ENCODE measurements around the gene MUC4. TPM values are rescaled to one million over a fixed set of nuclear protein-coding genes. Genes with fewer than 3 reads are reported as not detected.
"Not testable (repeated sequence)": the region's sequence is repeated elsewhere in the genome, so short reads cannot be mapped to it uniquely, and the experiment has no call there.

MUC4 gene
- total RNA-seq, 4 donors from 2014 or later, result not detected

DNA sequence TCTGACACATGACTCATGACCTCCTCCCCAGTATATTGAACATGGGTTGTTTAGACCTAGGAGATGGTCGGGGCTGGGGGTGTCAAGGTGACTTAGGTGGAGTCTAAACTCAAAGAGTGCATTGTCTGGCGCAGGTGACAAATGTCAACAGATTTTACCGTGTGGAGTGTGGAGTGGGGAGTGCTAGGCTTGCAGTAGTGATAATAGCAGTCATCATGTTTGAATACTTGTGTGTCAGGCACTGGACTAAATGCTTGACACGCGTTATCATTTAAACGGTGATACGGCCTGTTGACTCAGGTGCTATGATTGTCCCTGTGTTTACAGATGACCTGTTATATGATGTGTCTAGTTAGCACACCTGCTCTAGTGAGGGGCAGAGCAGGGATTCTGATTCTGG lies 60.2 kb downstream of the MUC4 start:
- Histone ChIP-seq H3K36me3 (no peaks in the 10 kb centered on the region), H3K9me3 (no peaks in the 10 kb centered on the region), H3K27me3 (no peaks in the 10 kb centered on the region), H3K27ac (no peak overlapping the region), H3K4me1 (peaks cover 0 to 6% (median 2%) of the 10 kb centered on the region in 4 donors), H3K4me3 (no peak overlapping the region)
- DNase-seq (ENCODE audit: low spot score in 2 of 2), result no peak
- 82 to 89% methylated on average over 7 of the region's 7 CpGs for WGBS, 2 donors
- no peak for TF ChIP-seq EP300 (IDR thresholded peaks at IDR 0.05)
- TF ChIP-seq POLR2A (IDR thresholded peaks at IDR 0.05), result no peak
- TF ChIP-seq, protein P1, sequence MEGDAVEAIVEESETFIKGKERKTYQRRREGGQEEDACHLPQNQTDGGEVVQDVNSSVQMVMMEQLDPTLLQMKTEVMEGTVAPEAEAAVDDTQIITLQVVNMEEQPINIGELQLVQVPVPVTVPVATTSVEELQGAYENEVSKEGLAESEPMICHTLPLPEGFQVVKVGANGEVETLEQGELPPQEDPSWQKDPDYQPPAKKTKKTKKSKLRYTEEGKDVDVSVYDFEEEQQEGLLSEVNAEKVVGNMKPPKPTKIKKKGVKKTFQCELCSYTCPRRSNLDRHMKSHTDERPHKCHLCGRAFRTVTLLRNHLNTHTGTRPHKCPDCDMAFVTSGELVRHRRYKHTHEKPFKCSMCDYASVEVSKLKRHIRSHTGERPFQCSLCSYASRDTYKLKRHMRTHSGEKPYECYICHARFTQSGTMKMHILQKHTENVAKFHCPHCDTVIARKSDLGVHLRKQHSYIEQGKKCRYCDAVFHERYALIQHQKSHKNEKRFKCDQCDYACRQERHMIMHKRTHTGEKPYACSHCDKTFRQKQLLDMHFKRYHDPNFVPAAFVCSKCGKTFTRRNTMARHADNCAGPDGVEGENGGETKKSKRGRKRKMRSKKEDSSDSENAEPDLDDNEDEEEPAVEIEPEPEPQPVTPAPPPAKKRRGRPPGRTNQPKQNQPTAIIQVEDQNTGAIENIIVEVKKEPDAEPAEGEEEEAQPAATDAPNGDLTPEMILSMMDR (IDR thresholded peaks at IDR 0.05), result no peak

DNA sequence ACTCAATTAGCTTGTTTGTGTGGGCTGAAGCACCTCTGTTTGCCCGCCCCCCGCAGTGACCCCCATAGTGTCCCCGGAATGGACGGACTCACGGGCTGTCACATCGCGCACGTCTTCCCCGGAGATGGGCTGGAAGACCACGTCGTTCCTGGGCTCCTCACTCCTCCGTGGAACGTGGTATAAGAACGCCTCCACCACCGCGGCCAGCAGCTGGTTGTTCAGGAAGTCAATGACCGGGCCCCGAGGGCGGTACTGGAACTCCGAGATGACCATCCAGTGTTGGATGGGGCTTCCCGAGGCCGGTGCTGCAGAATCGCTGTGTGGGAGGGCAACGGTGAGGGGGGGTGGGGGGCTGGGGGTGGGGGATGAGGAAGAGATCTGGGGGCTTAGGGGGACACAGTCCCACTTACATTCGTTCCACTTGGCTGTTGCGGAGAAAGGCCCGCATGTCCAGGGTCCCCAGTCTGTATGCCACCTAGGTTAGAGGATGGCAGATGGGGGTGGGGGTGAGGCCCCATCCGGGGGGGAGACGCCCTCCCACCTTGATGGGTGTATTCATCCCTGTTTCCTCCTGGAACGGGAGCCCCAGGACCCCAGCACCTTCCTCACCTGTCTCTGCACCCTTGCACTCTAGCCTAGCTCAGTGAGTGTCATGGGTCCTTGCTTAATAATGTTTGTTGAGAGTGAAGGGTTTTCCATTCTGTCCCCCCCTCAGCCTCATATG lies 60.8 kb downstream of the MUC4 start:
- 80 to 81% methylated on average over 28 to 30 of the region's 30 CpGs for WGBS, 2 donors
- Histone ChIP-seq H3K9me3 (no peaks in the 10 kb centered on the region), H3K4me1 (peaks cover 0 to 6% (median 2%) of the 10 kb centered on the region in 4 donors), H3K4me3 (no peak overlapping the region), H3K27ac (no peak overlapping the region), H3K36me3 (no peaks in the 10 kb centered on the region), H3K27me3 (no peaks in the 10 kb centered on the region)
- TF ChIP-seq, protein P1 (IDR thresholded peaks at IDR 0.05), result no peak
- TF ChIP-seq POLR2A (IDR thresholded peaks at IDR 0.05) (no peak), EP300 (IDR thresholded peaks at IDR 0.05) (no peak)
- DNase-seq (ENCODE audit: low spot score in 2 of 2), result no peak

DNA sequence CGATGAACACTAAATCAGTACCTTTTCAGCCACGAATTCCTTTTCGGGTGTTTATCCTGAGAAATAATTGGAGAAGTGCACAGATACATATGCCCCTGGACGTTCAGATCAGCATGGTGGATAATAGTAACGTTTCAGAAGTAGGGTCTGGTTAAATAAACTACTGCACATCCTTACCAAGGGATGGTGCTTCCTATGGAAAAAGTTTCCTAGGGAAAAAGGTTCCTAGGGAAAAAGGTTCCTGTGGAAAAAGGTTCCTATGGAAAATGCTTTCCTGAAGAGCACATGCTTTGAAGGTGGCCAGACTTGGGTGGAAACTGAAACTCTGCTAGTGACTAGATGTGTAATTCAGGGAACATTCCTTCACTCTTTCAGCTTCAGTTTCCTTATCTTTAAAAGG lies 62.6 kb downstream of the MUC4 start:
- H3K4me1 ChIP-seq; H3K27ac ChIP-seq; DNase-seq (ENCODE audit: low spot score in 2 of 2); H3K27me3 ChIP-seq; H3K36me3 ChIP-seq; H3K9me3 ChIP-seq; H3K4me3 ChIP-seq: not testable (repeated sequence)
- 84 to 90% methylated on average over 5 of the region's 5 CpGs for WGBS, 2 donors

DNA sequence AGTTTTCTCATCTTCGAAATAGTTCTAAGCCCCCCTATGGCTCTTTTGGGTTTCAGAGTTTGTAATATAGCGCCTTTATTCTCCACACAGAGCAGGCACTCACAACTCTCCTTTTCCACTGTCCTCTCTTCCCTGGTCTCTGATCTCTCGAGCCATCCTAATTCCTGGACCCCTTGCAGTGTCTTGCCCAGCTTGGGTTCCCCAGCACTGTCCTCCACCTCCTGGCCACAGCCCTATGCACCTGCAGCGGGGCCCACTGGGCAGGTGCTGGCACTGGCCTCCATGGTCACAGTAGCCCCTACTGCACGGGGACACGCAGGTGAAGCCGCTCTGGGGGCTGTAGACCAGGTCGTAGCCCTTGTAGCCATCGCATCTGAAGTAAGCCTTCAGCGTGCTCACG lies 63.1 kb downstream of the MUC4 start:
- WGBS, 2 donors, result 94 to 97% methylated on average over 11 of the region's 11 CpGs
- Histone ChIP-seq H3K4me3 (no peak overlapping the region), H3K36me3 (peaks cover 0 to 4% (median 0%) of the 10 kb centered on the region in 3 donors), H3K4me1 (peaks cover 0 to 6% (median 2%) of the 10 kb centered on the region in 4 donors), H3K27ac (no peak overlapping the region), H3K9me3 (no peaks in the 10 kb centered on the region), H3K27me3 (no peaks in the 10 kb centered on the region)
- DNase-seq (ENCODE audit: low spot score in 2 of 2), result no peak
- no peak for TF ChIP-seq EP300 (IDR thresholded peaks at IDR 0.05)
- no peak for TF ChIP-seq POLR2A (IDR thresholded peaks at IDR 0.05)
- TF ChIP-seq, protein P1 (IDR thresholded peaks at IDR 0.05), result no peak

DNA sequence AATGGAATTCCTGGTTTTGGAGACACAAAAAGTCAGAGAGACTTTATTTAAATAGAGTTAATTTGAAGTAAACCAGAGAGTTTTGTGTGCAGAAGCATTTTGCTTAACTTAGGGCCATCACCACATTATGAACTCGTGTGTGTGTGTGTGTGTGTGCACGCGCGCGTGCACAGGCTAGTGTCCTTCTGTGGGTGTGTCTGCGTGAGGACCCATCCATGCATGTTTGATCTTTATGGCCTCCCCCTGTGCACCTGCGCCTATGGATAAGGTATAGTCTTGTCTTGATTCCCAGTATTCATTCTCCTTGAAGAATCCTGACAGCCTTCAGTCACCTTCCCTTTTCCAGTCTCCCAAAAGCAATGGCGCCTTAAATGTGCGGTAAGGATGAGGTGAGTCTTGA lies 65.0 kb downstream of the MUC4 start:
- peaks cover 0 to 6% (median 2%) of the 10 kb centered on the region in 4 donors for H3K4me1 ChIP-seq
- H3K27ac ChIP-seq, result no peak overlapping the region
- TF ChIP-seq POLR2A (IDR thresholded peaks at IDR 0.05), result no peak
- no peak for TF ChIP-seq EP300 (IDR thresholded peaks at IDR 0.05)
- TF ChIP-seq, protein P1 (IDR thresholded peaks at IDR 0.05), result no peak
- no peak for DNase-seq (ENCODE audit: low spot score in 2 of 2)
- peaks cover 0 to 4% (median 0%) of the 10 kb centered on the region in 3 donors for H3K36me3 ChIP-seq
- 95 to 96% methylated on average over 9 of the region's 9 CpGs for WGBS, 2 donors
- H3K4me3 ChIP-seq, result no peak overlapping the region
- H3K9me3 ChIP-seq, result no peaks in the 10 kb centered on the region
- H3K27me3 ChIP-seq, result no peaks in the 10 kb centered on the region
